HG03045 (cell line): Measurements from ENCODE around the gene CSNK1G1.
"Not testable (repeated sequence)": the region's sequence is repeated elsewhere in the genome, so short reads cannot be mapped to it uniquely, and the experiment has no call there.

Source experiments
- ATAC-seq: cut with Tn5 transposase; IDR thresholded peaks from one replicate; pipeline ENCODE4 v1.9.1; 2021; ENCODE audit warnings: mild to moderate bottlenecking, moderate library complexity; ENCODE audit not compliant: unreplicated experiment

CSNK1G1 gene

GRCh38 chr15:64351265-64351664 lies 4.7 kb downstream of the CSNK1G1 start:
- ATAC-seq: no peak

GRCh38 chr15:64349375-64349774 lies 6.6 kb downstream of the CSNK1G1 start:
- no peak for ATAC-seq

GRCh38 chr15:64348455-64348854 lies 7.5 kb downstream of the CSNK1G1 start:
- ATAC-seq: no peak

- not testable (repeated sequence) for ATAC-seq
Measured at GRCh38 chr15:64346242-64346641, 9.7 kb downstream of the CSNK1G1 start.

GRCh38 chr15:64344651-64345294 lies 11.2 kb downstream of the CSNK1G1 start:
- ATAC-seq: no peak

GRCh38 chr15:64343841-64344240 lies 12.1 kb downstream of the CSNK1G1 start:
- no peak for ATAC-seq

- no peak for ATAC-seq
Measured at GRCh38 chr15:64343222-64343621, 12.8 kb downstream of the CSNK1G1 start.

- no peak for ATAC-seq
Measured at GRCh38 chr15:64341961-64342360, 14.0 kb downstream of the CSNK1G1 start.

- ATAC-seq: no peak
Measured at GRCh38 chr15:64340355-64340754, 15.6 kb downstream of the CSNK1G1 start.

GRCh38 chr15:64337761-64338160 lies 18.2 kb downstream of the CSNK1G1 start:
- ATAC-seq: no peak

GRCh38 chr15:64333986-64334929 lies 21.7 kb downstream of the CSNK1G1 start:
- no peak for ATAC-seq

- ATAC-seq: no peak
Measured at GRCh38 chr15:64333516-64333915, 22.5 kb downstream of the CSNK1G1 start.

- not testable (repeated sequence) for ATAC-seq
Measured at GRCh38 chr15:64331668-64332067, 24.3 kb downstream of the CSNK1G1 start.

GRCh38 chr15:64326975-64327374 lies 29.0 kb downstream of the CSNK1G1 start:
- ATAC-seq: not testable (repeated sequence)

- not testable (repeated sequence) for ATAC-seq
Measured at GRCh38 chr15:64326458-64326857, 29.5 kb downstream of the CSNK1G1 start.

- ATAC-seq: no peak
Measured at GRCh38 chr15:64324165-64324877, 31.7 kb downstream of the CSNK1G1 start.

- no peak for ATAC-seq
Measured at GRCh38 chr15:64315216-64315615, 40.8 kb downstream of the CSNK1G1 start.

GRCh38 chr15:64314456-64314855 lies 41.5 kb downstream of the CSNK1G1 start:
- ATAC-seq: no peak

- ATAC-seq: no peak
Measured at GRCh38 chr15:64311566-64311965, 44.4 kb downstream of the CSNK1G1 start.

- ATAC-seq: no peak
Measured at GRCh38 chr15:64310036-64310435, 45.9 kb downstream of the CSNK1G1 start.

- no peak for ATAC-seq
Measured at GRCh38 chr15:64305261-64305660, 50.7 kb downstream of the CSNK1G1 start.
